GM21423 (cell line): Measurements from ENCODE around the gene GRIN1.

Source experiments
- ATAC-seq: cut with Tn5 transposase; IDR thresholded peaks from one replicate; pipeline ENCODE4 v1.9.1; 2021; ENCODE audit warnings: mild to moderate bottlenecking, moderate library complexity; ENCODE audit not compliant: unreplicated experiment

GRIN1 gene

GRCh38 chr9:137173796-137174664 lies 35.1 kb downstream of the GRIN1 start:
- no peak for ATAC-seq

DNA sequence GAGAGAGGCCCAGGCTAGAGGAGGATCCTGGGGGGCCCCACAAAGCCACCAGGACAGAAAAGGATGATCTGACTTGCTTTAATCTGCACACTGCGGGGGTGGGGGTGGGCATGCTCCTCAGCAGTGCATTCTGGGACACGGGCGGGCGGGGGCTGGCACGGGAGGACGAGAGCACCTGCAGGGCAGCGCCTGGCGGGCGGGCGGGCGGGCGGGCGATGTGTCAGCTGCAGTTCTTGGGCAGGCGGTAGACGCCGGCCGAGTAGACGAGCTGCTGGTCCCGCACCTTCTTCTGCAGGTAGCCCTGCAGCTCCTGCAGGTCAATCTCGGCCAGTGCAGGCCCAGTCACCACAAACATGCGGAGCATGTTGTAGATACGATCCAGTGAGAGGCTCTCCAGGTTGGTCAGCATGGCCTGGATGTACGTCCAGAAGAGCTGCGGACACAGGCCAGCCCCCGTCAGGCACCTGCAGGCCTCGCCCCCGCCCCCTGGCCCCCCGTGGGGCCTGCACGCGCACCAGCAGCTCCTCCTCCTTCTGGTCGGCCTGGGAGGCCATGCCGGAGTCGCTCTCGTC lies 35.9 kb downstream of the GRIN1 start:
- no peak for ATAC-seq

DNA sequence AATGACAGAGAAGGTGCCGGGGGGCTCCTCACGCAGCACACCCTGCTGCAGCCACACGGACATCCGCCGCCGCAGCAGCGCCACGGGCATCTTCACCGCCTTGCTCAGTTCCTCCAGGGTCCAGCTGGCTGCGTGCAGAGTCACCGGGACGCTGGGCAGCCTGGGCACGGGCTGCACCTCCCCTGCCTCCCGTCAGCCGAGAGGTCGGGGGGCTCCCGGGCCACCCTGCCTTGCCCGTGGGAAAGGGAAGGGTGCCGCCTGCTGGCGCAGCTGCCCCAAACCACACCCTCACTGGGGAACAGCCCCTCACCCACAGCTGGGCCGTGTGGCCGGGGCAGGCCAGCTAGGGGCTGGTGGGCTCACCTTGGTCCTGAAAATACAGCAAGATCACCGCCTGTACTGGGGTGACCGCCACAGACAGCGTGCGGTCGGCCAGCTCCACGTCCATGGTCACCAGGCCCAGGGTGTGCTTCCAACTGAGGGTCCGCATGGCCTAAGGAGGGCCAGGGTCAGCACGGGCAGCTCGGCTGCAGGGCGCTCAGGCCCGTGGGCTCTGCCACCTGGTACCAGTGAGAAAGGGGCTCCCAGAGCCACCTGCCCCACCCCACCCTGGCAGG lies 36.5 kb downstream of the GRIN1 start:
- ATAC-seq, result no peak

- ATAC-seq, result no peak
Observed at GRCh38 chr9:137176302-137177182, 37.6 kb downstream of the GRIN1 start.

- ATAC-seq, result no peak
Observed at GRCh38 chr9:137178201-137178938, 39.4 kb downstream of the GRIN1 start.

- no peak for ATAC-seq
Observed at GRCh38 chr9:137178939-137179630, 40.1 kb downstream of the GRIN1 start.

DNA sequence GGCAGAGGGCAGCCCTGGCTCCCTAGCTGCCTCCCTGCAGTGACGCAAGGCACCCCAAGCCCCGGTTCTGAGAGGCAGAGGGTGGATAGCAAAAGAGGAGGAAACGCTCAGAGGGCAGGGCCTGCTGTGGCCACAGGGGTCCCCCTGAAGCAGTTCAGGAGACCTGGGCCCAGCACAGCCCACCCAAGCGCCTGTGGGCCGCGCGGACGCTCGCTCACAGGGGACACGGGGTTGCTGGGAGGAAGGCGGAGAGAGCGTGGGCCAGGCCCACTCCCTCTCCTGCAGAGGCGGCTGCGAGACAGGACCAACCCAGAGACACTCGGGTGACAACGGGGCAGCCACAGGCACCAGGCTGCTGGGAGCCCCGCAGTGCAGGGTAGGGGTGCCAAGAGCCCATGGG lies 40.8 kb downstream of the GRIN1 start:
- ATAC-seq, result no peak

DNA sequence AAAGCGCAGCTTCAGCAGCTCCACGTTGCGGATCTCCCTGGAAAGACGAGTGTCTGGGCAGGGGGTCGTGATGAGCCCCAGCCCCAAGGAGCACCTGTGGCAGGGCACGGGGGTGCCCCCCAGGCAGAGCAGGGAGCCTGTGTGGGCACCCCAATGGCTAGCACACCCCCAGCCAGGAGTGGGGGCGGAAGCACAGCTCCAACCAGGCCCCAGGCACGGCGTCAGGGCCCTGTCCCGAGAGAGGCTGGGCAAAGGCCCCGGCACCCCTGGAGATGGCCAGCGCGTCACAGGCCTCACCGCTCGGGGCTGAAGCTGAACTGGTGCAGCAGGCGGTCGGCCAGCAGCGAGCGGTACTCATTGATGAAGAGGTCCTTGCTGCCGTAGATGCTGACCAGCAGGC lies 41.5 kb downstream of the GRIN1 start:
- ATAC-seq, result no peak

DNA sequence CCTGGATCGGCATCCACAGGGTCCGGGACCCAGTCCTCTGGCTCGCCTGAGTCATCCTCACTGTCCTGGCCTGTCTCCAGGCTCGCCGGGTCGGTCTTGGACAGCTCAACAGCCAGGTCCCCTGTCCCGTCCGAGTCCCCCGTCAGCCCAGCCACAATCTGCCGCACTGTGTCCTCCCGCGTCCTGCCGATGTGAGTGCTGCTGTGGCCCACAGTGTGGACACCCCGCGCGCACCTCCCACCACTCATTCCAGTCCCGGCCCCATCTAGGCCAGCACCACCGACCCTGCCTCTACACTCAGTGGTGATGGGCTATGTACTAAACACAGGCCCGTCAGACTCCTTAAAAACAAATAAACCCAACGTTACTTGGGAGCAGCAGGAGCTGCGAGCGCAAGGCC lies 42.7 kb downstream of the GRIN1 start:
- no peak for ATAC-seq

DNA sequence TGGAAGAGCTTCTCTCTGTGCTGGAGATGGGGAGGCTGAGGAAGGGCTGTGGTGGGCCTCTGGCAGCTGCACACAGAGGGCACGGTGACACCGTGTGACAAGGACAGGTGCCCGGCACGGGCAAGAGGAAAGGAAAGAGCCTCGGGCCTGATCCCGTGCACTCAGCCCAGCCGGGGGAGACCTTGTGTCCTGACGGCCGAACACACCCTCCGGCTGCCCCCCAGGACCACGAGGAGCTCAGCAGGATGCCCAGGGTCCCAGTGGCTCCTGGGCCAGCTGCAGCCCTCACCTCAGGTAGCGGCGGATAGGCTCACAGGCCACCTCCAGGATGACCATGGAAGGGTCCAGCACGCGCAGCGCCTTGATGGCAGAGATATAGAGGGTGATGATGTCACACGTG lies 43.9 kb downstream of the GRIN1 start:
- no peak for ATAC-seq

DNA sequence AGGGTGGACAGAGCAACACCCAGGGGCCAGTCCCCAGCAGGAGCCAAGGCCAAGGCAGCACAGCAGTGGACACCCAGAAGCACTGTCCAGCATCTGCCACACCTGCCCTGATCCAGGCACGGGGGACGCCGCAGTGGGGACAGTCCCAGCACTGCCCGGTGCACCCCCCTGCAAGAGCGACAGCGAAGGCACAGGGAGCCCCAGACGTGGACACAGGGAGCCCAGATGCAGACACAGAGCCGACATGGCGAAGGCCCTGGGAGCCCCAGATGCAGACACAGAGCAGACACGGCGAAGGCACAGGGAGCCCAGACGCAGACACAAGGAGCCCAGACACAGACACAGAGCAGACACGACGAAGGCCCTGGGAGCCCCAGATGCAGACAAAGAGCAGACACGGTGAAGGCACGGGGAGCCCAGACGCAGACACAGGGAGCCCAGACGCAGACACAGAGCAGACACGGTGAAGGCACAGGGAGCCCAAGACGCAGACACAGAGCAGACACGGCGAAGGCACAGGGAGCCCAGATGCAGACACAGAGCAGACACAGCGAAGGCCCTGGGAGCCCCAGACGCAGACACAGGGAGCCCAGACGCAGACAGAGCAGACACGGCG lies 45.1 kb downstream of the GRIN1 start:
- ATAC-seq, result no peak

GRCh38 chr9:137184881-137185660 lies 46.1 kb downstream of the GRIN1 start:
- no peak for ATAC-seq

- ATAC-seq, result no peak
Observed at GRCh38 chr9:137185921-137186320, 47.0 kb downstream of the GRIN1 start.

GRCh38 chr9:137186385-137186784 lies 47.4 kb downstream of the GRIN1 start:
- no peak for ATAC-seq

DNA sequence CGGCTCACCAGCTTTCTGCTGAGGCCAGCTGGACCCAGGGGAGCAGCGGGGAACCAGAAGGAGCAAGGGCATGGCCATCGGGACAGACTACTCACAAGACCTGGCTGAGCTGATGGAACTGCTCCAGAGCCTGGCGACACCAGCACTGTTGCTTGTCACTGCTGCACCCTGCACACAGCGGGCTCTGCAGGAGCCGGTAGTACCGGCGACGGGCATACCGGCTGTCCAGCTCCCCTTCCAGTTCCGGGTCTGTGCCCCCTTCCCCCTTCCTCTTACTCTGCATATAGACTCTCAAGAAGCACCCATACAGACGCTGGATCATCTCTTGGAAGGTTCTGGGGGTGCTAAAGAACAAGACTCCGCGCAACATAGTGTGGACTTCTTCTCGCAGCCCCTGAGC lies 48.4 kb downstream of the GRIN1 start:
- no peak for ATAC-seq

DNA sequence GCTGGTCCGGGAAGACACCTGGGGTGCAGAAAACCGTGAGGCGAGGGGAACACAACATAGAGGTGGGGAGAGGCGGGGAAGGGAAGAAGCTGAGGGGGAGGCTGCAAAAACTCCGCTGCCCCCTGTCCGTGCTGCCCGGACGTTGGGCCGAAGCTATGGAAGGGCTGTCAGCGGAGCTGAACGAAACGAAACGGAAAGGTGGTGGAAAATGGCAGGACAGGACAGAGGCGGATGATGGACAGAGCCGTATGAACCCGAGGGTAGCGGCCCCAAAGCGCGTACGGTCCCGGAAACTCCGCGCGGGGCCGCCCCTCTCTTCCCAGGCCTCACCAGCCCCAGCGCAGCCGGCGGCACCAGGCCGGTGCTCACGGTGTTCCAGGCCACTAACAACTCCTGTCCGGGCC lies 49.1 kb downstream of the GRIN1 start:
- ATAC-seq, result no peak

- peak; percentile 80 for ATAC-seq
Observed at GRCh38 chr9:137188490-137189296, 49.7 kb downstream of the GRIN1 start, which contains the start of the genes ANAPC2 and SSNA1. Gene ANAPC2 (minus strand): TSS chr9:137188560. CDS start chr9:137188532, 28 bp downstream. Gene SSNA1 (plus strand): TSS chr9:137188676. CDS start chr9:137188727, 51 bp downstream.
